CD4-positive, alpha-beta T cell treated with Interleukin-10 for 1 hour (primary cell): ENCODE measurements around the gene RALGPS1.

ENCODE experiments used
- DNase-seq: peaks from one replicate; pipeline ENCODE4 v3.0.0-alpha.2; 2020

The RALGPS1 gene

DNA sequence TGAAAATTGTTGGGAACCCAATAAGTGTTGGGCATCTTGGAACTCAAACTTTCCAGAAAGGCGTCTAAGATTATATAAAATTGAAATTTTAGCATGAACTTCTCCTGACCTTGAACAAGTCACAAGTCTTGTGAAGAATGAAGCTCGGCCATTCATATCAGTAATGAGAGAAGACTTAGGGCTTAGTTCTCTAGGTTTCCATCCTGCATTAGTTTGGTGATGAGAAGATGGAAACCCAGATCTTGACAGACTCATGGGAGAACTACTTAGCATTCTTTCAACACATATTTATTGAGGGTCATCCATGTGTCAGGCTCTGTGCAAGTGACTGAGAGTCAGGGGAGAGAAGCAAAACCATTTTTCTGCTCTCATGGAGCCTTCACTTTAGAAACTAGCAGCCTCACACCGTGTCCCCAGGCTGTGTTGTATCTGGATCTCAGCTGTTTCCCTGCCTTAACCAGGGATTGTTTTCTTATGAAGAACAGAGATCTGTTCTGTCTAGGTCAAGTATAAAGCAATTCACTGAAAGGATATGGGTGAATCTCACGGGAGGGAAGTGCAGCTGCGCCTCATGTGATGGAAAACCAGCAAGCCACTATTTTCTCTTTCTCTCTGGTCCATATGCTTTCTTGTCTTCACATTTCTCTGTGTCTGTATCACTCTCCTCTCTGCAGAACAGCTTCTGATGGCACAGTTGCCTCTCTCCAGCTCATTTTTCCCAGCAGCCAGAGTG is 353.4 kb downstream of the RALGPS1 start:
- DNase-seq = no peak

DNA sequence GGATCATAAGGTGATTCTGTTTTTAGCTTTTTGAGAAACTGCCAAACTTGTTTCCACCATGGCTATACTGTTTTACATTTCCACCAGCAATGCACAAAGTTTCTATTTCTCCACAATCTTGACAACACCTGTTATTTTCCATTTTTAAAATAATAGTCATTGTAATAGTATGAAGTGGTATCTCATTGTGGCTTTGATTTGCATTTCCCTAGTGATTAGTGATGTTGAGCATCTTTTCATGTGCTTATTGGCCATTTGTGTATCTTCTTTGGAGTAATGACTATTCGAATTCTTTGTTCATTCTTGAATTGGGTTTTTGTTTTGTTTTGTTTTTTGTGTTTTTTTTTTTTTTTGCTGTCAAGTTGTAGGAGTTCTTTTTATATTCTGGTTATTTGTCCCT is 354.9 kb downstream of the RALGPS1 start:
- DNase-seq = no peak
